HG02623 (cell line): ENCODE data around the gene CLDN4.
A peak's percentile ranks its signal among the peaks of the same experiment; 100 is the strongest.
"Not testable (repeated sequence)": the region's sequence is repeated elsewhere in the genome, so short reads cannot be mapped to it uniquely, and the experiment has no call there.

Experiments
- ATAC-seq: cut with Tn5 transposase; IDR thresholded peaks from one replicate; pipeline ENCODE4 v1.9.1; 2021; ENCODE audit warnings: moderate library complexity; ENCODE audit not compliant: unreplicated experiment

CLDN4 gene

DNA sequence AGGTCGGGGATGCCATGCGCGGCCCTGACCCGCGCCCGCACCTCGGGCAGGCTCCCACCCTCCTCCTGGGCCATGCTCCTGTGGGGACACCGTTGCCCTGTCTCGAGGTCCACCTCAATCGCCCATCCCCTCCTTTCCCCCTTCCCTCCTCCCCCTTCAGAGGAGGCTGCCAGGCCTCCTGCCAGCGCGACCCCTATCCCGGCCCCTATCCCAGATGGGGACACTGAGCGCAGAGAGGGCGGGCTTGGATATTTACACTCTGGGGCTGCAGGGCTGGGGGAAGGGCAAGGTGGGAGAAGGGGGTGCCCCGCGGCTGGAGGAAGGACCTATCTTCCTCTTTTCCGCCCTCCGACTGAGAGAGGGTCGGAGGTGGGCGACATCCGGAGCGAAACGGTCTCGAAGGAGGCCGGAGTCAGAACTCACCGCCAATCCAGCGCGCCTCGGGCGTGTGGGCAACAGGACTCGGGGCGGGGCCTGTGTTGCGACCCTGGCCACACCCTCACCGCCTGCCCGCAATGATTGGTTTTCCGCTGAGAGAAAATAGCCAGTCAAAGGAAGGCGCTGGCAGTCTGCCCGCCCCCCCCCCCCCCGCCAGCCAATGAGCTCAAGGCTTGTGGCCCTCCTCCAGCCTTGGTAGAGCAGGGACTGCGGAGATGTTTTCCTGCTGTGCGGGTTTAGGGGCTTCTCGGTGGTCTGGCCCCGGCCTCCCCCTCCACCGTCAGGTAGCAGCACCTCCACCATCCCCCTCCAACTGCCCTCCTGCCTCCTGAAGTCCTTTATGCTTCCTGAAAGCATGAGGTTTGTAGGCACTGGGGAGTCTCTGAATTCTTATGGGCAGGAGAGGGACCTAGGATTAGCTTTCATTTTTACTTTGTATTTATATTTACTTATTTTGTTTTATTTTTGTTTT is 11.5 kb downstream of the CLDN4 start, which contains the start of gene METTL27:
METTL27 (minus strand) TSS at position 450 of the 910 bp plus-strand sequence; CDS start at position 74, 376 bp downstream.
- peak; percentile 93 for ATAC-seq

DNA sequence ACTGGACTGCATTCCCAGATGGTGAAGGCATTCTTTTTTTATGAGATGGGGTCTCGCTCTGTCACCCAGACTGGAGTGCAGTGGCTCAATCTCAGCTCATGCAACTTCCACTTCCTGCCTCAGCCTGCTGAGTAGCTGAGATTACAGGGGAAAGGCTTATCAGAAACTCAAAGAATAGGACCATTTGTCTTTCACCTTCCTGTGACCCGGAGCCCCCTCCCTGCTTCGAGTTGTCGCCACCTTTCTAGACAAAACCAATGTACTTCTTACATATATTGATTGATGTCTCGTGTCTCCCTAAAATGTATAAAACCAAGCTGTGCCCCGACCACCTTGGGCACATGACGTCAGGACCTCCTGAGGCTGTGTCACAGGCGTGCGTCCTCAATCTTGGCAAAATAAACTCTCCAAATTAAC is 13.3 kb downstream of the CLDN4 start:
- ATAC-seq, result no peak

GRCh38 chr7:73844848-73845460 is 14.2 kb downstream of the CLDN4 start:
- no peak for ATAC-seq

- ATAC-seq, result not testable (repeated sequence)
Observed at GRCh38 chr7:73845701-73846195, 15.0 kb downstream of the CLDN4 start.

DNA sequence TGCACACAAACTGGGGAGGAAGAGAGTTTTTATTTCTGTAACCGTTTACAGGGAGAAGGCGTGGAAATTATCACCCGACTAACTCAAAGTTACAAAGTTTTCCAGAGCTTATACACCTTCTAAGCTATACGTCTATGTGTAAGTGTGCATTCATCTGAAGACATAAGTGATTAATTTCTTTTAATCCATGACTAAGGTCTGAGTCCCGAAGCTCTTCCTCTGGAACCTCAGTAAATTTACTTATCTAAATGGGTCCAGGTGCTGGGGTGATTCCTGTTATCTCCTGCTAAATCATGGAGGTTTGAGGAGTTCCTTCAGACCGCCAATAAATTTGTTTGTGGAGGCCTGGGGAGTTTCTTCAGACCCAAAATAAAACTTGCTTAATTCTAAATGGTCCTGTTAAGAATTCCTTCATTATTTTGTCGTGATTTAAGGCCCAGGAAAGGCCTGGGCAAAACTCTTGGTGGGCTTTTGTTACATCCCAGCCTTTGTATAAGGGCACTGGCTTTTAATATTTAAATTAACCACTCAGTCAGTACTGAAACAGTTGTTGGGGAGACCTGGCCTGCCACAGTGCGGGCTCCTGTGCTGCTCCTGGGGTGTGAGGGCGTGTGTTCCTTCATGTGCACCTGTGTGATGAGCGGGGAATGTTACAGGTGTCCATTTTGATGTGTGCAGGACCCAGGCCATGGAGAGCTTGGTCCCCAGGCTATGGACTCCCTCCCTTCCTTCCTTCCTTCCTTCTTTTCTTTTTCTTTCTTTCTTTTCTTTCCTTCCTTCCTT is 17.3 kb downstream of the CLDN4 start:
- ATAC-seq, result no peak

DNA sequence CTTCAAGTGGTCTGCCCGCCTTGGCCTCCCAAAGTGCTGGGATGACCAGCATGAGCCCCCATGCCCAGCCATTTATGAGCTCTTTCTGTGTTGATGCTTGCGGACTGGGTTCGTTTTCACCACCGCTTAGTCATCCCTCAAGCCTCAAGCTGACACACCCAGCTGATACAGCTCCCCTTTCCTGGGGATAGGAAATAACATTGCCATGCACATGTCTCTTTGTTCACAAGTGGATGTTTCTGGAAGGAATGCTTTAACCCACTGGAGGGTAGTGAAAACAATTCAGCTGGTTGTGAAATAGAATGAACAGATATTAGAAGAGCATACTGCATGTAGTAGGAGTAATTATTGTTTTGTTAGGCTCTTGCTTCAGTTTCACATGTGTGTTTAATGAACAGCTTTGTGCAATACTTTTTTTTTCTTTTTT is 20.0 kb downstream of the CLDN4 start:
- ATAC-seq, result no peak

GRCh38 chr7:73851410-73852338 is 20.9 kb downstream of the CLDN4 start:
- ATAC-seq, result peak; percentile 71

GRCh38 chr7:73852500-73852899 is 21.7 kb downstream of the CLDN4 start:
- ATAC-seq, result no peak

GRCh38 chr7:73856941-73857340 is 26.1 kb downstream of the CLDN4 start:
- no peak for ATAC-seq

DNA sequence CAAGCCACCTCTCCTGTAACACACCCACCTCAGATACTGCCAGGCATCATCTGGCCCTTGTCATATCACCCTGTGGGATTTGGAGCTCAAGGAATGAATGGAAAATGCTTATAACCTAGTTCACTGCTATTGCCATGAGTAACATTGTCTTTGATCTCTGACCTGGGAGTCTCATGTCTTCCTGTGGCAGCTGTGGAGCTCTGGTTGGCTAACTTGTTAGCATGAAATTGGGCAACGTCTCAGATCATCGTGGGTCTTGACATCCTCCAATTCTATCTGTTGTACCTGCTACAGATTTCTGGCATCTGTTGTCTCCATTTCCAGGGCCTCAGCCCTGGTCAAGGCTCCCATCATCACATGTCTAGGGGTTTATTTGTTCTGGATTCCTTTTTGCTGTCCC is 28.0 kb downstream of the CLDN4 start:
- no peak for ATAC-seq

- no peak for ATAC-seq
Observed at GRCh38 chr7:73860859-73861258, 30.1 kb downstream of the CLDN4 start, which contains the start of gene TMEM270. Gene TMEM270, plus strand, starts transcription at chr7:73861159. Its CDS starts 36 bp downstream, at chr7:73861195.

DNA sequence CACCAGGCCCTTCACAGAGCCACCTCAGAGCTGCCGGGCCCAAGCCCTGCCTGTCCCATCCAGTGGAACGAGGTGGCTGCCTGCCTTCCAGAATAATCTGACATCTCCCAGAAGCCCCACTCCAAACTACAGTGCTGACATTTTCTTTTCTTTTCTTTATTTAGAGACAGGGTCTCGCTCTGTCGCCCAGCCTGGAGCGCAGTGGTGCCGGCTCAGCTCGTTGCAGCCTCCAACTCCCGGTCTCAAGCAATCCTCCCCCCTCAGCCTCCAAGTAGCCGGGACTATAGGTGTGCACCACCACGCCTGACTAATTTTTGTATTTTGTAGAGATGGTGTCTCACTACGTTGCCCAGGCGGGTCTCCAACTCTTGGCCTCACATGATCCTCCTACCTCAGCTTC is 30.5 kb downstream of the CLDN4 start:
- no peak for ATAC-seq

DNA sequence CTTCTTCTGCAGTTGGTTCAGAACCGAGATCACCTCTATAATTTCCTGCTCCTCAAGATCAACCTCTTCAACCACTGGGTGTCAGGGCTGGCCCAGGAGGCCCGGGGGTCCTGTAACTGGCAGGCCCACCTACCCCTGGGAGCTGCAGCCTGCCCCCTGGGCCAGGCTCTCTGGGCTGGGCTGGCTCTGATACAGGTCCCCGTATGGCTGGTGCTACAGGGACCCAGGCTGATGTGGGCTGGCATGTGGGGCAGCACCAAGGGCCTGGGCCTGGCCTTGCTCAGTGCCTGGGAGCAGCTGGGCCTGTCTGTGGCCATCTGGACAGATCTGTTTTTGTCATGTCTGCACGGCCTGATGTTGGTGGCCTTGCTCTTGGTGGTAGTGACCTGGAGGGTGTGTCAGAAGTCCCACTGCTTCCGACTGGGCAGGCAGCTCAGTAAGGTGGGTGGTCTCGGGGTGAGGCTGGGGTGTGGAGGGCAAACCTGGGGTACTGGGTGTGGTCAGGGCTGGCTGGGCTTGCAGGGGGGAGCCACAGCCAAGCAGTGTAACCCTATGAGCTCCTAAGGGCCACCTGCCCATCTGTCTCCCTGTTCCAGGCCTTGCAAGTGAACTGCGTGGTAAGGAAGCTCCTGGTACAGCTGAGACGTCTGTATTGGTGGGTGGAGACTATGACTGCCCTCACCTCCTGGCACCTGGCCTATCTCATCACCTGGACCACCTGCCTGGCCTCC is 34.4 kb downstream of the CLDN4 start:
- ATAC-seq, result no peak

- no peak for ATAC-seq
Observed at GRCh38 chr7:73865738-73866445, 35.1 kb downstream of the CLDN4 start.

DNA sequence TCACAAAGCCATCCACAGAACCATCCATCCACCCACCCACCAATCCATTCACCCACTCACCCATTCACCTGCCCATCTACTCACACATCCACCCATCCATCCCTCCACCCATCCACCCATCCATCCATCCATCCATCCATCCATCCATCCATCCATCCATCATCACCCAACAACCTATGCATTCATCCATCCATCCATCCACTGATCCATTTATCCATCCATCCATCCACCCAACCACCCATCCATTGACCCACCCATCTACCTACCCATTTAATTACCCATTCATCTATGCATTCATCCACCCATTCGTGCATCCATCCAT is 35.6 kb downstream of the CLDN4 start:
- ATAC-seq, result no peak

- no peak for ATAC-seq
Observed at GRCh38 chr7:73869011-73869798, 38.4 kb downstream of the CLDN4 start.

DNA sequence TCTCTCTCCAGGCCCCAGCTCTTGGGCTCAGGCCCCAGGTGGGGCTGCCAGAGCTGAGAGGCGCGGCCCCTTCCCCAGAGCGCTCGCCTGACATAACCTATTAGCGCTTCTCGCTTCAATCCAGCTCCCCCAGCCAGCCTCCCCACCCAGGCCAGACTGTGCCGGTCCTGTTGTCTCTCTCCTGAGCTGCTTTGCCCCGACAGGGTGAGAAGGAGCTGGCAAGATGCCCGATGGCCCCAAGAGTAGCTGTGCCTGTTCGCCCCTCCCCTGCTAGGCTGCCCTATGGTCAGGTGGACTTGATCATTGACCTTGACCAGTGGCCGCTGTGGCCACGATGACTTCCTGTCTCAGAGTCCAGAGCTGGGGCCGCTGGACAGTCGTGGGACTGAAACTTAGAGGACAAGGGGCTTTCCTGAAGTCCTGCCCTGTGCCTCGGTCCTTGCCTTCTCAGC is 39.3 kb downstream of the CLDN4 start:
- ATAC-seq, result no peak
